K562 (cell line): ENCODE results near the gene SLC22A7. TPM values are rescaled to one million over a fixed set of nuclear protein-coding genes. Genes with fewer than 3 reads are reported as not detected.

Experiments
- ATAC-seq: fragments of 200-7000 bp; cut with Tn5 transposase; 3 replicates; pipeline ENCODE4 v1.9.1; 2020; ENCODE audit warnings: moderate library complexity
- BruUV-seq: library from RNA; stranded (reverse); fragments of 400-500 nt; replicated peaks from 2 replicates; lab custom pipeline; 2021; lab: Mats Ljungman, UMichigan
- CTCF ChIA-PET: fragments of 300-600 bp; formaldehyde crosslinking; extraction: SDS; loops from one replicate; lab custom pipeline; 2021; ENCODE audit warnings: low intra/inter-chr PET ratio; lab: Yijun Ruan, JAX
- POLR2A ChIA-PET: fragments of 300-600, 350-650 bp; sonication (Branson Sonifier 250); formaldehyde crosslinking; extraction: SDS; loops from one replicate; lab custom pipeline; 2021; ENCODE audit warnings: antibody characterized with exemption, inconsistent platforms; lab: Yijun Ruan, JAX
- DNase-seq, 4 experiments: peaks; one replicate each; pipeline versions ENCODE4 v3.0.0 to v3.0.0-alpha.2; 2011 to 2018; ENCODE audit warnings: low spot score in 3 of 4, mixed read lengths in 3 of 4; ENCODE audit errors: extremely low read depth in 1 of 4
- FAIRE-seq: peaks from 2 replicates; lab custom pipeline; 2011; peaks lifted over from hg19 to GRCh38; lab: Jason Lieb, UNC
- H2AFZ ChIP-seq: 2 replicates; pipeline ENCODE4 v1.6.0; 2011; ENCODE audit warnings: low read depth, low read length, control low read depth, inconsistent platforms
- H3K27ac ChIP-seq: fragments of 200-600 bp; 3 replicates; pipeline ENCODE4 v1.8.0; 2011; ENCODE audit warnings: low read depth, mild to moderate bottlenecking, control low read depth, inconsistent platforms, low read length, moderate library complexity, mixed read lengths; ENCODE audit errors: extremely low read depth
- H3K27me3 ChIP-seq, 2 experiments: fragments of 300-600 bp in 1 of 2; 2 replicates in 1 of 2; 3 replicates in 1 of 2; pipeline versions ENCODE4 v1.6.0 to v1.8.0; 2011; ENCODE audit warnings: inconsistent platforms in 2 of 2, low read length in 2 of 2, mild to moderate bottlenecking in 1 of 2, mixed read lengths in 1 of 2, moderate library complexity in 1 of 2; ENCODE audit not compliant: control insufficient read depth in 2 of 2, insufficient read depth in 2 of 2
- H3K36me3 ChIP-seq: fragments of 300-600 bp; 3 replicates; pipeline ENCODE4 v1.8.0; 2011; ENCODE audit warnings: mild to moderate bottlenecking, low read length, inconsistent platforms; ENCODE audit not compliant: control insufficient read depth, insufficient read depth
- H3K4me1 ChIP-seq, 2 experiments: fragments of 200-600 bp in 1 of 2; replicated peaks in 1 of 2; 2 replicates in 1 of 2; 3 replicates in 1 of 2; pipeline versions ENCODE4 v1.5.1 to v1.8.0; 2011; ENCODE audit warnings: inconsistent platforms in 2 of 2, low read length in 2 of 2, mild to moderate bottlenecking in 1 of 2, mixed read lengths in 1 of 2, moderate library complexity in 1 of 2; ENCODE audit not compliant: control insufficient read depth in 2 of 2, insufficient read depth in 2 of 2
- H3K4me2 ChIP-seq: 2 replicates; pipeline ENCODE4 v1.6.1; 2011; ENCODE audit warnings: low read length, control low read depth, inconsistent platforms, mixed read lengths; ENCODE audit not compliant: insufficient read depth
- H3K4me3 ChIP-seq: fragments of 200-600 bp; sonication (generic), shearing (Covaris generic); 2 replicates; pipeline ENCODE4 v1.5.1; 2016; ENCODE audit warnings: control low read depth, inconsistent platforms
- H3K79me2 ChIP-seq: fragments of 200-600 bp; 3 replicates; pipeline ENCODE4 v1.8.0; 2011; ENCODE audit warnings: low read length, inconsistent platforms; ENCODE audit not compliant: control insufficient read depth, insufficient read depth
- H3K9ac ChIP-seq, 2 experiments: 2 replicates each; pipeline versions ENCODE4 v1.6.0 to v1.6.1; 2011; ENCODE audit warnings: low read depth in 2 of 2, low read length in 2 of 2, control low read depth in 1 of 2, inconsistent platforms in 1 of 2, mild to moderate bottlenecking in 1 of 2, mixed read lengths in 1 of 2; ENCODE audit not compliant: insufficient read depth in 1 of 2
- H3K9me1 ChIP-seq: one replicate; pipeline ENCODE4 v1.6.0; 2011; ENCODE audit warnings: inconsistent platforms, mild to moderate bottlenecking, low read length, moderate library complexity; ENCODE audit not compliant: control insufficient read depth, insufficient read depth
- H3K9me3 ChIP-seq: replicated peaks from 2 replicates; pipeline ENCODE4 v1.5.1; 2011; ENCODE audit warnings: low read depth, low read length, inconsistent platforms; ENCODE audit not compliant: control insufficient read depth, insufficient read depth
- H4K20me1 ChIP-seq: replicated peaks from 2 replicates; pipeline ENCODE4 v1.6.1; 2011; ENCODE audit warnings: low read length, inconsistent platforms, mixed read lengths; ENCODE audit not compliant: control insufficient read depth, insufficient read depth
- HSF4 ChIP-seq: fragments of 250-450 bp; sonication (Bioruptor Pico); IDR thresholded peaks from 2 replicates; pipeline ENCODE4 v2.1.2; 2022; ENCODE audit warnings: mild to moderate bottlenecking, moderate library complexity, borderline replicate concordance
- MIER1 ChIP-seq: fragments of 450-650 bp; IDR thresholded peaks from 2 replicates; pipeline ENCODE4 v1.6.1; 2016; ENCODE audit warnings: antibody characterized with exemption, mild to moderate bottlenecking, low read depth
- MTA2 ChIP-seq: fragments of 450-650 bp; IDR thresholded peaks from 2 replicates; pipeline ENCODE4 v1.6.1; 2016; ENCODE audit warnings: low read depth
- NBN ChIP-seq: fragments of 450-650 bp; IDR thresholded peaks from 2 replicates; pipeline ENCODE4 v1.6.1; 2016; ENCODE audit warnings: low read depth, mild to moderate bottlenecking
- NCOR1 ChIP-seq: fragments of 450-650 bp; IDR thresholded peaks from 2 replicates; pipeline ENCODE4 v1.6.1; 2016; ENCODE audit warnings: mild to moderate bottlenecking, moderate library complexity
- TEAD2 ChIP-seq: fragments of 450-650 bp; IDR thresholded peaks from 2 replicates; pipeline ENCODE4 v1.6.1; 2016; ENCODE audit warnings: missing genetic modification characterization, control low read depth, missing compliant biosample characterization
- ZFPM2 ChIP-seq: fragments of 250-450 bp; sonication (Bioruptor Pico); IDR thresholded peaks from 2 replicates; pipeline ENCODE4 v1.5.1; 2022; ENCODE audit warnings: mild to moderate bottlenecking
- ZNF282 ChIP-seq: sonication (generic); formaldehyde crosslinking; IDR thresholded peaks from 2 replicates; pipeline ENCODE4 v1.8.1; 2023; ENCODE audit warnings: missing genetic modification reagents
- ZNF778 ChIP-seq: fragments of 450-650 bp; formaldehyde crosslinking; IDR thresholded peaks from 2 replicates; pipeline ENCODE4 v1.4.0; 2020; ENCODE audit warnings: mild to moderate bottlenecking, moderate library complexity
- WGBS: fragments of 100-300 bp; shearing (Covaris generic); methylation state at CpG from one replicate; pipeline ENCODE4 v1.1.6; 2016; ENCODE audit warnings: low coverage, mixed read lengths; ENCODE audit not compliant: insufficient coverage; ENCODE audit errors: missing lambda C conversion rate; 5-methylcytosine and 5-hydroxymethylcytosine counted together
- in situ Hi-C: fragments of 300-500 bp; cut with MboI; formaldehyde crosslinking; loops from 4 replicates; pipeline ENCODE4 v1.15.0; 2018; ENCODE audit warnings: inconsistent platforms, mixed read lengths
- intact Hi-C: fragments of 100-400 bp; cut with micrococcal nuclease; formaldehyde crosslinking; loops from 2 replicates; pipeline ENCODE4 v1.14.2; 2022
- polyA plus RNA-seq, 8 experiments: library from polyadenylated mRNA; depleted of rRNA in 4 of 8; stranded (reverse) in 5 of 8; unstranded in 3 of 8; fragments of >200 nt; fragmentation: Nextera tagmentation in 2 of 8; fragmentation: Illumina TruSeq in 1 of 8; extraction: Ambion mirVana in 2 of 8; extraction: Trizol in 1 of 8; gene quantifications; 2 replicates each; pipeline versions ENCODE4 v1.2.1 to v1.2.3, GENCODE V29; 2011 to 2014; ENCODE audit warnings: inconsistent platforms in 1 of 8, missing spikeins in 1 of 8
- total RNA-seq, 7 experiments: library from RNA; depleted of rRNA in 6 of 7; stranded (reverse); fragments of >200 nt in 6 of 7; fragmentation: Illumina TruSeq in 2 of 7; extraction: Trizol in 2 of 7; gene quantifications; 2 replicates each; pipeline versions ENCODE4 v1.2.1 to v1.2.3, GENCODE V29; 2011 to 2021; ENCODE audit warnings: low replicate concordance in 1 of 7
- TF ChIP-seq, protein P1 (sequence below): fragments of 250-450 bp; sonication (Bioruptor Pico); IDR thresholded peaks from 2 replicates; pipeline ENCODE4 v1.4.0; 2020
- TF ChIP-seq, protein P2 (sequence below), 2 experiments: IDR thresholded peaks in 1 of 2; conservative IDR thresholded peaks in 1 of 2; 2 replicates each; pipeline ENCODE4 v1.6.1; 2016; ENCODE audit warnings: low read depth in 2 of 2, mild to moderate bottlenecking in 1 of 2, missing compliant biosample characterization in 1 of 2, missing genetic modification characterization in 1 of 2, moderate library complexity in 1 of 2
- TF ChIP-seq, protein P3 (sequence below): fragments of 150-350 bp; IDR thresholded peaks from 2 replicates; pipeline ENCODE4 v1.6.1; 2014; ENCODE audit warnings: low read depth, mild to moderate bottlenecking, low read length, borderline replicate concordance

The SLC22A7 gene
- total and polyA plus RNA-seq, 9 of the 15 experiments (the other 6 are each of a cell fraction or from before 2014, with no cell fraction given), result not detected

- TF ChIP-seq, protein P1, sequence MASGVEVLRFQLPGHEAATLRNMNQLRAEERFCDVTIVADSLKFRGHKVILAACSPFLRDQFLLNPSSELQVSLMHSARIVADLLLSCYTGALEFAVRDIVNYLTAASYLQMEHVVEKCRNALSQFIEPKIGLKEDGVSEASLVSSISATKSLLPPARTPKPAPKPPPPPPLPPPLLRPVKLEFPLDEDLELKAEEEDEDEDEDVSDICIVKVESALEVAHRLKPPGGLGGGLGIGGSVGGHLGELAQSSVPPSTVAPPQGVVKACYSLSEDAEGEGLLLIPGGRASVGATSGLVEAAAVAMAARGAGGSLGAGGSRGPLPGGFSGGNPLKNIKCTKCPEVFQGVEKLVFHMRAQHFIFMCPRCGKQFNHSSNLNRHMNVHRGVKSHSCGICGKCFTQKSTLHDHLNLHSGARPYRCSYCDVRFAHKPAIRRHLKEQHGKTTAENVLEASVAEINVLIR (CRISPR knock-in tag), result no peak
- TF ChIP-seq, all 486 proteins: peak for 0
Measured at GRCh38 chr6:43271944-43272343, 26.1 kb upstream of the SLC22A7 start (continued).

GRCh38 chr6:43273707-43274106 is 24.4 kb upstream of the SLC22A7 start:
- Histone ChIP-seq H2AFZ (no peak overlapping the region), H3K9me3 (no peaks in the 10 kb centered on the region), H3K27me3 (peaks cover 25 to 60% of the 10 kb centered on the region in 2 experiments), H3K4me2 (no peak overlapping the region), H3K9me1 (no peaks in the 10 kb centered on the region), H3K27ac (no peak overlapping the region), H3K4me1 (peaks cover 10 to 40% of the 10 kb centered on the region in 2 experiments), H4K20me1 (0 out of 2 replicates have a peak, but pooled peaks cover 6% of the 10 kb centered on the region), H3K79me2 (no peaks in the 10 kb centered on the region), H3K4me3 (no peak overlapping the region), H3K36me3 (no peaks in the 10 kb centered on the region), H3K9ac (no peak overlapping the region)
- in situ Hi-C loops (loop anchor here (5.0 kb wide), 1 partner anchor 59 kb away; no protein-coding TSS in a partner anchor), intact Hi-C loops (no loop called here)
- POLR2A ChIA-PET, result interaction anchor here (0.5 to 1.2 kb wide), 4 partner anchors 13 to 344 kb away, joined by 3 read pairs; no protein-coding TSS in a partner anchor
- no peak for FAIRE-seq
- no peak for DNase-seq
- CTCF ChIA-PET, result interaction anchor here (0.7 kb wide), 1 partner anchor 15 kb away, joined by 3 read pairs; no protein-coding TSS in a partner anchor
- no peak for ATAC-seq
- BruUV-seq, result no TSS peak
- WGBS, result 0% methylated on average over 2 of the region's 2 CpGs
- TF ChIP-seq, protein P2, sequence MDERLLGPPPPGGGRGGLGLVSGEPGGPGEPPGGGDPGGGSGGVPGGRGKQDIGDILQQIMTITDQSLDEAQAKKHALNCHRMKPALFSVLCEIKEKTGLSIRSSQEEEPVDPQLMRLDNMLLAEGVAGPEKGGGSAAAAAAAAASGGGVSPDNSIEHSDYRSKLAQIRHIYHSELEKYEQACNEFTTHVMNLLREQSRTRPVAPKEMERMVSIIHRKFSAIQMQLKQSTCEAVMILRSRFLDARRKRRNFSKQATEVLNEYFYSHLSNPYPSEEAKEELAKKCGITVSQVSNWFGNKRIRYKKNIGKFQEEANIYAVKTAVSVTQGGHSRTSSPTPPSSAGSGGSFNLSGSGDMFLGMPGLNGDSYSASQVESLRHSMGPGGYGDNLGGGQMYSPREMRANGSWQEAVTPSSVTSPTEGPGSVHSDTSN (CRISPR knock-in tag; IDR thresholded peaks at IDR 0.05; ENCODE audit: low read depth), result no peak
- TF ChIP-seq, protein P2 (tag; conservative IDR thresholded peaks at IDR 0.05; ENCODE audit: low read depth), result no peak
- TF ChIP-seq MIER1 (no peak), HSF4 (CRISPR knock-in tag) (no peak), ZNF282 (CRISPR knock-in tag) (no peak), MTA2 (no peak), ZNF778 (no peak), TEAD2 (no peak), ZFPM2 (CRISPR knock-in tag) (no peak), NBN (no peak), NCOR1 (no peak)
- TF ChIP-seq, protein P3, sequence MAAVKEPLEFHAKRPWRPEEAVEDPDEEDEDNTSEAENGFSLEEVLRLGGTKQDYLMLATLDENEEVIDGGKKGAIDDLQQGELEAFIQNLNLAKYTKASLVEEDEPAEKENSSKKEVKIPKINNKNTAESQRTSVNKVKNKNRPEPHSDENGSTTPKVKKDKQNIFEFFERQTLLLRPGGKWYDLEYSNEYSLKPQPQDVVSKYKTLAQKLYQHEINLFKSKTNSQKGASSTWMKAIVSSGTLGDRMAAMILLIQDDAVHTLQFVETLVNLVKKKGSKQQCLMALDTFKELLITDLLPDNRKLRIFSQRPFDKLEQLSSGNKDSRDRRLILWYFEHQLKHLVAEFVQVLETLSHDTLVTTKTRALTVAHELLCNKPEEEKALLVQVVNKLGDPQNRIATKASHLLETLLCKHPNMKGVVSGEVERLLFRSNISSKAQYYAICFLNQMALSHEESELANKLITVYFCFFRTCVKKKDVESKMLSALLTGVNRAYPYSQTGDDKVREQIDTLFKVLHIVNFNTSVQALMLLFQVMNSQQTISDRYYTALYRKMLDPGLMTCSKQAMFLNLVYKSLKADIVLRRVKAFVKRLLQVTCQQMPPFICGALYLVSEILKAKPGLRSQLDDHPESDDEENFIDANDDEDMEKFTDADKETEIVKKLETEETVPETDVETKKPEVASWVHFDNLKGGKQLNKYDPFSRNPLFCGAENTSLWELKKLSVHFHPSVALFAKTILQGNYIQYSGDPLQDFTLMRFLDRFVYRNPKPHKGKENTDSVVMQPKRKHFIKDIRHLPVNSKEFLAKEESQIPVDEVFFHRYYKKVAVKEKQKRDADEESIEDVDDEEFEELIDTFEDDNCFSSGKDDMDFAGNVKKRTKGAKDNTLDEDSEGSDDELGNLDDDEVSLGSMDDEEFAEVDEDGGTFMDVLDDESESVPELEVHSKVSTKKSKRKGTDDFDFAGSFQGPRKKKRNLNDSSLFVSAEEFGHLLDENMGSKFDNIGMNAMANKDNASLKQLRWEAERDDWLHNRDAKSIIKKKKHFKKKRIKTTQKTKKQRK, result no peak
